HEK293 (cell line): ENCODE results near the gene MACROD1.

ENCODE experiments used
- CTCF ChIP-seq: fragments of 450-650 bp; formaldehyde crosslinking; IDR thresholded peaks from 2 replicates; pipeline ENCODE4 v1.5.1; 2016; ENCODE audit warnings: missing biosample characterization, missing genetic modification characterization
- REST ChIP-seq: fragments of 450-650 bp; formaldehyde crosslinking; IDR thresholded peaks from 2 replicates; pipeline ENCODE4 v1.5.1; 2016; ENCODE audit warnings: missing biosample characterization, missing genetic modification characterization
- YY2 ChIP-seq: fragments of 450-650 bp; formaldehyde crosslinking; IDR thresholded peaks from 2 replicates; pipeline ENCODE4 v1.5.1; 2016; ENCODE audit warnings: missing biosample characterization, missing genetic modification characterization
- ZNF121 ChIP-seq: fragments of 450-650 bp; formaldehyde crosslinking; IDR thresholded peaks from 2 replicates; pipeline ENCODE4 v1.5.1; 2016; ENCODE audit warnings: missing biosample characterization, missing genetic modification characterization
- ZNF174 ChIP-seq: fragments of 450-650 bp; formaldehyde crosslinking; IDR thresholded peaks from 2 replicates; pipeline ENCODE4 v1.5.0; 2017; ENCODE audit warnings: missing biosample characterization, mild to moderate bottlenecking, missing genetic modification characterization
- ZNF2 ChIP-seq: fragments of 450-650 bp; formaldehyde crosslinking; IDR thresholded peaks from 2 replicates; pipeline ENCODE4 v1.5.1; 2016; ENCODE audit warnings: missing biosample characterization, missing genetic modification characterization
- ZNF214 ChIP-seq: fragments of 450-650 bp; formaldehyde crosslinking; IDR thresholded peaks from 2 replicates; pipeline ENCODE4 v1.5.1; 2017; ENCODE audit warnings: missing biosample characterization, mild to moderate bottlenecking, missing genetic modification characterization, borderline replicate concordance
- ZNF488 ChIP-seq: fragments of 450-650 bp; formaldehyde crosslinking; IDR thresholded peaks from 2 replicates; pipeline ENCODE4 v1.5.1; 2016; ENCODE audit warnings: missing biosample characterization, missing genetic modification characterization
- ZNF558 ChIP-seq: fragments of 450-650 bp; formaldehyde crosslinking; IDR thresholded peaks from 2 replicates; pipeline ENCODE4 v1.5.1; 2016; ENCODE audit warnings: missing biosample characterization, missing genetic modification characterization

GRCh38 chr11:64180891-64181290 lies 15.0 kb upstream of the MACROD1 start:
- TF ChIP-seq CTCF (tag by site-specific recombination), result no peak
- TF ChIP-seq ZNF121 (tag by site-specific recombination), result no peak
- no peak for TF ChIP-seq ZNF174 (tag by site-specific recombination)
- TF ChIP-seq REST (tag by site-specific recombination), result no peak
- no peak for TF ChIP-seq ZNF214 (tag by site-specific recombination)
- TF ChIP-seq ZNF558 (tag by site-specific recombination), result no peak
- TF ChIP-seq ZNF2, result no peak
- TF ChIP-seq ZNF488 (tag by site-specific recombination), result no peak
- no peak for TF ChIP-seq YY2 (tag by site-specific recombination)
